Measurements from ENCODE around the gene TEX14.
"Not testable (repeated sequence)": the region's sequence is repeated elsewhere in the genome, so short reads cannot be mapped to it uniquely, and the experiment has no call there.

TEX14 gene
- 0.61 to 1.6 reads per million in 2 experiments for total RNA-seq

DNA sequence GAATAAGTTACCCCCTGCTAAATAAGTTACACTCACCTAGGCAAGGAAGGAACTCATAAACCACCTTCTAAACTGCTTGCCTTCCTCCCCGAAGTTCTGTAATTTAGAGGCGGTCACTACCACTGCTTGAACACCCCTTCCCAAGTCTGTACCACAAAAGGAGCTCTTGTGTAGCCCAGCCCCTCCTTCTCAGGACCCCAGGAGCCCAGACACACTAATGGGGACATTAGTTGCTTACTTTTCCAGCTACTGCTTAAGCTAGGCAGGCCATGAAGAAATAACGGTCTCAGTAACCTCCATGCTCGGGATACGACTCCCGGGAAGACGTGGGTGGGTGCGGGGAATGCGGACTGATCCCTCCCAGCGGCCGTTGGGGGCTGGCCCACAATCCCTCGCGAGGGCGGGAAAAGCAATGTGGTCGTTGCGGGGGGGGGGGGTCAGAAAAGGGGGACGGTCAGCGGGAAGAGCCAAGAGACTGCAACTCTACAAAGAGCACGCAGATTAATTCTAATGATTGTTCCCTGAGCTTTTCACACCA is at the start of gene TEX14:
TEX14 (minus strand) TSS at position 345 of the 538 bp plus-strand sequence. CDS start 40,044 bp downstream, outside the sequence.
- no peak for DNase-seq (ENCODE audit: low read depth)

DNA sequence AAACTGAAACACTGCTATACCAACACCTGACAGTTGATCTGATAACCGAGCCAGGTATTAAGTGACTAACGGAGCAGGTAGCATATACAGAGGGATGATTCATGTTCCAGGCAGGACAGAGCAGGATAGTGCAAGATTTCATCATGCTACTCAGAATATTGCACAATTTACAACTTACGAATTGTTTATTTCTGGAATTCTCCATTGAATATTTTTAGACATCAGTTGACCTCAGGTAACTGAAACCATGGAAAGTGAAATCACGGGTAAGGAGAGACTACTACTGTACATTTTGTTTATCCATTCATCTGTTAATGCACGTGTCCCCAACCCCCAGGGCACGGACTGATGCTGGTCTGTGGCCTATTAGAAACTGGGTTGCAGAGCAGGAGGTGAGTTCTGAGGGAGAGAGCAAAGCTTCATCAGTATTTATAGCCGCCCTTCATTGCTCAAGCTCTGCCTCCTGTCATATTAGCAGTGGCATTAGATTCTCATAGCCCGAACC is 49.3 kb upstream of the TEX14 start:
- no peak for DNase-seq (ENCODE audit: low read depth)

- DNase-seq (ENCODE audit: low read depth) = no peak
Measured at GRCh38 chr17:58734811-58735210, 43.0 kb upstream of the TEX14 start.

- DNase-seq (ENCODE audit: low read depth) = no peak
Measured at GRCh38 chr17:58734040-58734439, 42.2 kb upstream of the TEX14 start.

- DNase-seq (ENCODE audit: low read depth) = no peak
Measured at GRCh38 chr17:58730937-58731336, 39.1 kb upstream of the TEX14 start.

DNA sequence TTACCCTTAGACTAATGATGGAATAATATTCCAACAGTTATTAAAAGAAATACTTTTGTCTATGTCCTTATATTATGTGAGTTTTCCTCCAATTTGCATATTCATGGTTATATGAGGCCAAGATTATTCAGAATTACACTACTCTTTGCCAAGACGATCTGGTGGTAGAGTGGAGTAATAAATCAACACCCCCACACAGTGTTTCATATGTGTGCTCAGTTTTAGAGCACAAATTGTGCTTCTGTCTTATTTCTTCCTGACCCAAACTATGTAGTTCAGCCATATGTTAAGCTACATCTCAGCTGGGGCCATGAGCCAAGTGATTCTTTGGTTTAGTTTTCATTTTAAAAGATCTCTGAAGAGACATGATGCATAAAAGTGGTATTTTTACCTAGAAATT is 37.0 kb upstream of the TEX14 start:
- no peak for DNase-seq (ENCODE audit: low read depth)

DNA sequence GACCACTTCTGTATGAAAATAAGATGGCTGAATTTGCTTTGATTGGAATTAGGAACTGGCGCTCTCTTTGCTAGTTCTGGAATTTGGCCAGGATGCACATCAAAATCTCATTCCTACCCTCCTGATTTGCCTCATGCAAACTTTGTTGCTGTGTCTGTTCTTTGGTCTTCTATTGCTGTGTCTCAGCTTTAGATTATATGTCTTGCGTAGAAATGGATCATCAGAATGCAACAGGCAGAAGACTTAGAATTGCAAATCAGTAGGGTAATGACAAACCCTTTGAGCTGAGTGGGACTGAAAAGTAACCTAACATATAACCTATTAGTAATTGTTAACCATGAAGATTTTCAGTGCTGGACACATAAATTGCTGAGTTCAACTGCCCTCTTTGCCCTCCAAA is 30.9 kb upstream of the TEX14 start:
- DNase-seq (ENCODE audit: low read depth) = no peak

DNA sequence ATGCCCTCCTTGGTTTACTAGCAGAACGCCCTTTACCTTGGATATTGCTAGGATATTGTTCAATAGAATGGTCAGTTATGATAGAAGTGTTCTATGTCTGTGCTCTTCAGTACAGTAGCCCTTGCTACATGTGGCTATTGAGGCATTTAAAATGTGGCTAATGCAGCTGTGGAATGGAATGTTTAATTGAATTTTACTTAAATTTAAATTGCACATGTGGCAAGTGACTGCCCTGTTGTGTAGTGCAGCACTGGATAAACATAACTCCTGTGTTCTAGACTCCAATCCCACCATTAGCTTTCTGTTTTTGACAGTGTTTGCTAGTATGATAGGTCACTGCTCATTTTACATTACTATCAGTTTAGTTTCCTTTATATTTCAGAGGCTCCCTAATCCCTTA is 30.4 kb upstream of the TEX14 start:
- no peak for DNase-seq (ENCODE audit: low read depth)

- DNase-seq (ENCODE audit: low read depth) = peak; percentile 14
Measured at GRCh38 chr17:58710948-58711552, 19.2 kb upstream of the TEX14 start.

GRCh38 chr17:58706351-58707140 is 14.7 kb upstream of the TEX14 start:
- DNase-seq (ENCODE audit: low read depth) = no peak

- no peak for DNase-seq (ENCODE audit: low read depth)
Measured at GRCh38 chr17:58703916-58704286, 12.1 kb upstream of the TEX14 start.

DNA sequence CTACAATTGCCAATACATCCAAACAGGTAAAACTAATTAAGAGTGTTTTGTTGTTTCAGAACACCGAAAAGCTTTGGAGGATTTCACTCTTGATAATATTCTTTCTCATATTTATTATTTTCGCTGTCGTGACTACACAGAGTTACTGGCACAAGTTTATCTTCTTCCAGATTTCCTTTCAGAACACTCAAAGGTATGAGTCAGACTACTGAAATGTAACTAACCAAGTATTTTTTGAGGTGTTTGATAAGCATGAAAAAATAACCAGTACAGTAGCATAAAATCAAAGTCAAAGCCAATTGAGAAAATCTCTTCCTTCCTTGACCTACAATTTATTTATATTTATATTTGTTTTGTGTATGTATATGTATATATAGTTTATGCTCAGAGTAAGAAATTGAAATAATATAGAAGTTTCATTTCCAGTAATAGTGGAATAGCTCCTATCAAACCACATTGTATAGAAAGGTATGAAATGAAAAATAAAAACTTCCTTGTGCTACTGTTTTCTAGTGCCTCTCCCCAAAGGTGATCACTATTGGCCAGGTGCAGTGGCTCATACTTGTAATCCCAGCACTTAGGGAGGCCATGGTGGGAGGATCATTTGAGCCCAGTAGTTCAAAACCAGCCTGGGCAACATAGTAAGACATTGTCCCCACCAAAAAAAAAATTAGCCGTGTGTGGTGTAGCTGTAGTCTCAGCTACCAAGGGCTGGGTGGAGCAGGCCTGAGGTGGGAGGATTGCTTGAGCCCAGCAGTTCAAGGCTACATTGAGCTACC is 11.5 kb upstream of the TEX14 start:
- no peak for DNase-seq (ENCODE audit: low read depth)

DNA sequence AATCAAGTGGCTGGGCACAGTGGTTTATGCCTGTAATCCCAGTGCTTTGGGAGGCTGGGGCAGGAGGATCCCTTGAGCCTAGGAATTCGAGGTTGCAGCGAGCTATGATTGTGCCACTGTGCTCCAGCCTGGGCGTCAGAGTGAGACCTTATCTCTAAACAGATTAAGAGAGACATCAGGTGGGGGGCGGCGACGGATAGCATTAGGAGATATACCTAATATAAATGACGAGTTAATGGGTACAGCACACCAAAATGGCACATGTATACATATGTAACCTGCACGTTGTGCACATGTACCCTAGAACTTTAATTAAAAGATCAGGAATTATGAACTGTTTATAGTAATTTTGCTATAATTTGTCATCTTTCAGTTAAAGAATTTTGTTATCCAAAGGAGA is 10.9 kb upstream of the TEX14 start:
- DNase-seq (ENCODE audit: low read depth) = no peak

GRCh38 chr17:58702045-58702476 is 10.2 kb upstream of the TEX14 start:
- DNase-seq (ENCODE audit: low read depth) = no peak

DNA sequence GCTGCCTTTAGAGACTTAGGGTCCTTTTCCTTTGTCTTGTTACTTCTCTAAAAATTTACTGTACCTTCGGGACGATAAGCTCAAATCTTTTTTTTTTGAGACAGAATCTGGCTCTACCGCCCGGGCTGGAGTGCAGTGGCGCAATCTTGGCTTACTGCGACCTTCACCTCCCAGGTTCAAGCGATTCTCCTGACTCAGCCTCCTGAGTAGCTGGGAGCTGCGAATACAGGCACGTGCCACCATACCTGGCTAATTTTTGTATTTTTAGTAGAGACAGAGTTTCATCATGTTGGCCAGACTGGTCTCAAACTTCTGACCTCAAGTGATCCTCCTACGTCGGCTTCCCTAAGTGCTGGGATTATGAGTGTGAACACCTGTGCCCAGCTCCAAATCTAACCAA is 7.9 kb upstream of the TEX14 start:
- no peak for DNase-seq (ENCODE audit: low read depth)

DNA sequence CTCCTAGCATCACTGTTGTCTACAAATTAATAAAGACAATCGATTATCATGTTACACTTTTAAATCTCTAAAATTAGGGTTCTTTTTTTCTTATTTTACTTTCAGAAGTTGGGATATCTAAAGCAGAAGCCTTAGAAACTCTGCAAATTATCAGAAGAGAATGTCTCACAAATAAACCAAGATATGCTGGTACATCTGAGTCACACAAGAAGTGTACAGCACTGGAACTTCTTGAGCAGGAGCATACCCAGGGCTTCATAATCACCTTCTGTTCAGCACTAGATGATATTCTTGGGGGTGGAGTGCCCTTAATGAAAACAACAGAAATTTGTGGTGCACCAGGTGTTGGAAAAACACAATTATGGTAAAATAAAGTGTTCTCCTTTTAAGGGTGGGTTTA is 3.0 kb upstream of the TEX14 start:
- no peak for DNase-seq (ENCODE audit: low read depth)

DNA sequence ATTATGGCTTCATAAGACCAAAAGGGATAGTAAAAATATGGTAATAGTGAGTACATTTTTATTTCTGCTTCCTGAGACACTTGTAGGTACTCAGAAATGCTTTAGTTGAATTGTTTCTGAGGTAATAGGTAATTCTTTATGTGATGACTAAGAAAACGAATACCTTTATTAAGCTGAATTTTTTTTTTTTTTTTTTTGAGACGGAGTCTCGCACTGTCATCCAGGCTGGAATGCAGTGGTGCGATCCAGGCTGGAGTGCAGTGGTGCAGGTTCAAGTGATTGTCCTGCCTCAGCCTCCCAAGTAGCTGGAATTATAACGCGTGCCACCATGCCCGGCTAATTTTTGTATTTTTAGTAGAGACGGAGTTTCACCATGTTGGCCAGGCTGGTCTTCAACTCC is 2.5 kb upstream of the TEX14 start:
- no peak for DNase-seq (ENCODE audit: low read depth)

DNA sequence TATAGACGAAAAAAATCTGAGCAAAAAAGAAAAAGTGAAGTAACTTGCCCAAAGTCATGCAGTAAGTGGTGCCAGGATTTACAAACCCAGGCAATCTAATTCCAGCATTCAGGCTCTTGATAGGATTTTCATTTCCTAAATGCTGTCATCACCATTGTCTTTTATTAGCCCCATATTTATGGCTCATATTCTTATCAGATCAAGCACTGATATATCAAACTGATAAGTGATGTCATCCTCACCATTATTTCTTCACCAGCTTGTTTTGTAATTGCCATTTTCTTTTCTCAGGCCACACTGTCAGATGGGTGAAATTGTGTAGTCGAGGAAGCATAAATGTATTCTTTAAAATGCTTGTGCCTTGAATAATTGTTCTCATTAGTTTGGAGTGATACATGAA is 1.9 kb upstream of the TEX14 start:
- no peak for DNase-seq (ENCODE audit: low read depth)

DNA sequence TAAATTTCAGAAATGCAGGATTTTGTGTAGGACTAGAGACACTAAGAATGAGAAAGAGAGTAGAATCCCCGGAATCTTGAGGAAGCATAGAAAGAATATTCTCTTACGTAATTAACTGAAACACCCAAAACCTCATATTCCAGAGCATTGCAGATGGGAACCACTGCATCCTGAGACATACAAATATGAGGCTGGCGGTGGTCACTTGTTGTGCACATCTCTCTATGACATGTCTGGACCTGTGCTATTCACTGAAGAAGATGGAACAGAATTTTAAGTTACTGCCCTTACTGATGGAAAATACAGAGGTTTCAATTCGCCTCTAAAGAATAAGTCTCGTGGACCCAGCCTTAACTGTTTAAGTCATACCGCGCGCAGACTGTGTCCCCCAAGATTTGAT is 1.4 kb upstream of the TEX14 start:
- no peak for DNase-seq (ENCODE audit: low read depth)

DNA sequence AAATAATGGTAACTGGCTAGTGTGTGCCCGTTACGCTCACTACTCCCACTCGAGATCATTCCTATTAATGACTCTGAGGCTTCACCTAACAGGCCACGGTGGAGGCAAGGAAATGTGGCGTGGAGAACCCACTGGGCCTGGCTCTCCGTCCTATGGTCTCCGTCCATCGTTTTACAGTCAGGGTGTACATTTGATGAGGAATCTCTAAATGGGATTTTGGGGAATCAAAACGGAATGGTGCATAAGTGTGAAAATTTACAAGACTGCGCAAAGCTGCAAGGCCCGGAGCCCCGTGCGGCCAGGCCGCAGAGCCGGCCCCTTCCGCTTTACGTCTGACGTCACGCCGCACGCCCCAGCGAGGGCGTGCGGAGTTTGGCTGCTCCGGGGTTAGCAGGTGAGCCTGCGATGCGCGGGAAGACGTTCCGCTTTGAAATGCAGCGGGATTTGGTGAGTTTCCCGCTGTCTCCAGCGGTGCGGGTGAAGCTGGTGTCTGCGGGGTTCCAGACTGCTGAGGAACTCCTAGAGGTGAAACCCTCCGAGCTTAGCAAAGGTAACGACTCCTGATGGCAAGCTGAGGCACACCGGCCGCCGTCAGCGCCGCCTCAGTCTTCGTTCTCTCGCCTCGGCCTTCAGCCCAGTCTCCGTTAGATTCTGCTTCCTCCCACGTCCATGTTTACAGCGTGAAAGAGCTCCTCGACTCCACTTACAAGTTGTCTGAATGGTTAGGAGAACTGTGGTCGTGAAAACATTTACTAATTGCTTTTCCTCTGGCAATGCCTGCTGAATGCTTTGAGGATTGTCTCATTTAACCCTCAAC is 602 bp upstream of the TEX14 start, which contains the start of gene RAD51C:
RAD51C (plus strand) TSS at position 364 of the 817 bp plus-strand sequence; CDS start at position 406, 42 bp downstream.
- peak; percentile 72 for DNase-seq (ENCODE audit: low read depth)

GRCh38 chr17:58690033-58690432 is 1.8 kb downstream of the TEX14 start:
- DNase-seq (ENCODE audit: low read depth) = not testable (repeated sequence)

Measured in T follicular helper cell (primary cell).